H1 (cell line): ENCODE measurements around the gene NAXD.

Source experiments
- CHD1 ChIP-seq: IDR thresholded peaks from 2 replicates; pipeline ENCODE4 v1.6.1; 2012; ENCODE audit warnings: low read depth, low read length, improper control_type of control experiment
- EGR1 ChIP-seq: IDR thresholded peaks from 2 replicates; pipeline ENCODE4 v1.6.1; 2011; ENCODE audit warnings: low read depth, low read length, borderline replicate concordance
- EP300 ChIP-seq, 2 experiments: IDR thresholded peaks; 1 replicate in 1 of 2; 2 replicates in 1 of 2; pipeline ENCODE4 v1.6.1; 2011 to 2012; ENCODE audit warnings: low read depth in 2 of 2, low read length in 2 of 2, mild to moderate bottlenecking in 2 of 2, borderline replicate concordance in 1 of 2, inconsistent platforms in 1 of 2, moderate library complexity in 1 of 2
- EZH2 ChIP-seq: fragments of 200-600 bp; sonication (generic); IDR thresholded peaks from 2 replicates; pipeline ENCODE4 v1.7.1; 2012; ENCODE audit warnings: low read depth, mild to moderate bottlenecking, moderate library complexity, low read length, inconsistent platforms; ENCODE audit not compliant: severe bottlenecking
- POLR2A ChIP-seq, 2 experiments: IDR thresholded peaks; 1 replicate in 1 of 2; 2 replicates in 1 of 2; pipeline ENCODE4 v1.6.1; 2011; ENCODE audit warnings: low read depth in 2 of 2, low read length in 2 of 2, mild to moderate bottlenecking in 2 of 2; ENCODE audit errors: control extremely low read depth in 1 of 2
- POLR2AphosphoS5 ChIP-seq: IDR thresholded peaks from 2 replicates; pipeline ENCODE4 v1.6.1; 2011; ENCODE audit warnings: low read depth, low read length
- SIN3A ChIP-seq, 2 experiments: IDR thresholded peaks in 1 of 2; conservative IDR thresholded peaks in 1 of 2; 2 replicates each; pipeline ENCODE4 v1.6.1; 2011 to 2012; ENCODE audit warnings: low read length in 2 of 2, improper control_type of control experiment in 1 of 2, low read depth in 1 of 2, mild to moderate bottlenecking in 1 of 2
- SP1 ChIP-seq: IDR thresholded peaks from 2 replicates; pipeline ENCODE4 v1.6.1; 2011; ENCODE audit warnings: low read depth, low read length
- TAF1 ChIP-seq: IDR thresholded peaks from 2 replicates; pipeline ENCODE4 v1.6.1; 2011; ENCODE audit warnings: mild to moderate bottlenecking, low read depth, low read length
- TEAD4 ChIP-seq: IDR thresholded peaks from 2 replicates; pipeline ENCODE4 v1.6.1; 2012; ENCODE audit warnings: low read depth, low read length, inconsistent platforms, mixed read lengths
- YY1 ChIP-seq: IDR thresholded peaks from 2 replicates; pipeline ENCODE4 v1.6.1; 2011; ENCODE audit warnings: low read depth, mild to moderate bottlenecking, low read length
- ZNF274 ChIP-seq: IDR thresholded peaks from 2 replicates; pipeline ENCODE4 v1.7.0; 2012; ENCODE audit warnings: low read length, borderline replicate concordance; ENCODE audit errors: extremely low read depth
- TF ChIP-seq, protein P1 (sequence below), 3 experiments: IDR thresholded peaks; 1 replicate in 2 of 3; 2 replicates in 1 of 3; pipeline versions ENCODE4 v1.5.1 to v1.6.1; 2011; ENCODE audit warnings: low read length in 3 of 3, mild to moderate bottlenecking in 3 of 3, inconsistent platforms in 2 of 3, low read depth in 1 of 3, moderate library complexity in 1 of 3; ENCODE audit not compliant: insufficient read depth in 1 of 3; ENCODE audit errors: control extremely low read depth in 1 of 3

DNA sequence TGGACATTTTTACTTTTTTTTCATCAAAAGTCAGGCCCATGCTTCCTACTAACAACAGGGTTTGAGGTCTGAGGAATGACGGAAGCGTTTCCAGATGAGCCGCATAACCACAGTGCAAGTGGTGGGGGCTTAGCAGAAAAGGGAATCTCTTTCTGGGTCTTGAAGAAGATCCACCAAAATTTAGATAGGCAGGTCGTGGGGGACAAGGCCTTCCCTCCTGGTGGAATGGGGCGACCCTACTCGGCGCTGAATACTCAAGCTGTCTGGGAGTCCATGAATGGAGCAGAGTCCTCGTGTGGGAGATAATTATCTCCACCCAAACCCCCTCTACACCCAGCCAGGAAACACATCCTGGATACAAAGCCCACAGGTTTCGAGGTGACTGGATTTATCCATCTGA is 53.7 kb downstream of the NAXD start:
- TF ChIP-seq SP1 (no peak), TAF1 (no peak), POLR2AphosphoS5 (no peak), TEAD4 (no peak), EGR1 (no peak), ZNF274 (no peak), CHD1 (no peak), EP300 (IDR thresholded peaks at IDR 0.05; ENCODE audit: borderline replicate concordance in 1 of 2, low read depth in 2 of 2, low read length in 2 of 2) (no peak), POLR2A (IDR thresholded peaks at IDR 0.05; ENCODE audit: control extremely low read depth in 1 of 2, low read depth in 2 of 2, low read length in 2 of 2) (no peak), YY1 (no peak), SIN3A (conservative IDR thresholded peaks at IDR 0.05 in 1 of 2, IDR thresholded peaks at IDR 0.05 in 1 of 2; ENCODE audit: low read depth in 1 of 2, low read length in 2 of 2) (no peak), EZH2 (no peak)
- TF ChIP-seq, protein P1, sequence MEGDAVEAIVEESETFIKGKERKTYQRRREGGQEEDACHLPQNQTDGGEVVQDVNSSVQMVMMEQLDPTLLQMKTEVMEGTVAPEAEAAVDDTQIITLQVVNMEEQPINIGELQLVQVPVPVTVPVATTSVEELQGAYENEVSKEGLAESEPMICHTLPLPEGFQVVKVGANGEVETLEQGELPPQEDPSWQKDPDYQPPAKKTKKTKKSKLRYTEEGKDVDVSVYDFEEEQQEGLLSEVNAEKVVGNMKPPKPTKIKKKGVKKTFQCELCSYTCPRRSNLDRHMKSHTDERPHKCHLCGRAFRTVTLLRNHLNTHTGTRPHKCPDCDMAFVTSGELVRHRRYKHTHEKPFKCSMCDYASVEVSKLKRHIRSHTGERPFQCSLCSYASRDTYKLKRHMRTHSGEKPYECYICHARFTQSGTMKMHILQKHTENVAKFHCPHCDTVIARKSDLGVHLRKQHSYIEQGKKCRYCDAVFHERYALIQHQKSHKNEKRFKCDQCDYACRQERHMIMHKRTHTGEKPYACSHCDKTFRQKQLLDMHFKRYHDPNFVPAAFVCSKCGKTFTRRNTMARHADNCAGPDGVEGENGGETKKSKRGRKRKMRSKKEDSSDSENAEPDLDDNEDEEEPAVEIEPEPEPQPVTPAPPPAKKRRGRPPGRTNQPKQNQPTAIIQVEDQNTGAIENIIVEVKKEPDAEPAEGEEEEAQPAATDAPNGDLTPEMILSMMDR (IDR thresholded peaks at IDR 0.05; ENCODE audit: control extremely low read depth in 1 of 3, insufficient read depth in 1 of 3, low read depth in 1 of 3, low read length in 3 of 3) = no peak
